Activated naive CD8-positive, alpha-beta T cell treated with anti-CD3 and anti-CD28 coated beads for 36 hours (primary cell): ENCODE results near the gene ARVCF. TPM values are rescaled to one million over a fixed set of nuclear protein-coding genes. Genes with fewer than 3 reads are reported as not detected.
A peak's percentile ranks its signal among the peaks of the same experiment; 100 is the strongest.

Experiments
- DNase-seq: peaks from one replicate; pipeline ENCODE4 v3.0.0; 2021
- H3K27ac Mint-ChIP-seq: one replicate; pipeline ENCODE4 v1.8.0; 2022; ENCODE audit warnings: mild to moderate bottlenecking, moderate library complexity, mixed read lengths
- H3K27me3 Mint-ChIP-seq: one replicate; pipeline ENCODE4 v1.8.0; 2022; ENCODE audit warnings: mild to moderate bottlenecking, mixed read lengths
- H3K36me3 Mint-ChIP-seq: one replicate; pipeline ENCODE4 v1.8.0; 2021; ENCODE audit warnings: mild to moderate bottlenecking, mixed read lengths
- H3K4me1 Mint-ChIP-seq: one replicate; pipeline ENCODE4 v1.8.0; 2021; ENCODE audit warnings: mixed read lengths
- H3K4me3 Mint-ChIP-seq: one replicate; pipeline ENCODE4 v1.8.0; 2022; ENCODE audit warnings: mild to moderate bottlenecking, moderate library complexity, mixed read lengths
- H3K9me3 Mint-ChIP-seq: one replicate; pipeline ENCODE4 v1.8.0; 2022; ENCODE audit warnings: mixed read lengths
- total RNA-seq, 2 experiments: library from RNA; stranded (reverse); gene quantifications; one replicate each; pipeline ENCODE4 v1.2.3, GENCODE V29; 2021

The ARVCF gene
- total RNA-seq, 2 experiments from 2014 or later = 1.1 to 1.6 TPM

- Mint-ChIP-seq H3K27me3 (no peaks in the 10 kb centered on the region), H3K4me3 (no peak overlapping the region), H3K36me3 (no peaks in the 10 kb centered on the region), H3K9me3 (no peaks in the 10 kb centered on the region), H3K4me1 (no peaks in the 10 kb centered on the region), H3K27ac (no peak overlapping the region)
- DNase-seq = no peak
These were observed 51.8 kb downstream of the ARVCF start for GRCh38 chr22:19964701-19965386.

DNA sequence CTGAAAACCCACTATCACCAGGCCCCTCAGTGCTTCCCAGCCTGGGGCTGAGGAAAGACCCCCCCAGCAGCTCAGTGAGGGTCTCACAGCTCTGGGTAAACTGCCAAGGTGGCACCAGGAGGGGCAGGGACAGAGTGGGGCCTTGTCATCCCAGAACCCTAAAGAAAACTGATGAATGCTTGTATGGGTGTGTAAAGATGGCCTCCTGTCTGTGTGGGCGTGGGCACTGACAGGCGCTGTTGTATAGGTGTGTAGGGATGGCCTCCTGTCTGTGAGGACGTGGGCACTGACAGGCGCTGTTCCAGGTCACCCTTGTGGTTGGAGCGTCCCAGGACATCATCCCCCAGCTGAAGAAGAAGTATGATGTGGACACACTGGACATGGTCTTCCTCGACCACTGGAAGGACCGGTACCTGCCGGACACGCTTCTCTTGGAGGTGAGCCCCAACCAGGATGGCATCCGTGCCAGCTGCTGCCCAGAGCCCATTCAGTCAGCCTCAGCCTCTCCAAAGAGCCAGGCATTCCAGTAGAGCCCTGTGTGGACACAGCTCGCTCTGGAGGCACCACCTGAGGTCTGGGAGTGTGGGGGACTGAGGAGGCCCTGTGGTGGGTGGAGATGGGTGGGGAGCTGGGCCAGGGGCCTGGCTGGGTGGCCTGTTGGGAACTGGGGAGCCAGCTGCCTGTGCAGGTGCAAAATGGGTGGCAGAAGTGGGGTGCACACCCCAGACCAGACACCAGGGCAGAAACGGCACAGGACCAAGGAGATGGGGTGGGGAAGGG lies 52.6 kb downstream of the ARVCF start:
- no peak overlapping the region for H3K4me3 Mint-ChIP-seq
- no peak for DNase-seq
- H3K27ac Mint-ChIP-seq = no peak overlapping the region
- H3K36me3 Mint-ChIP-seq = no peaks in the 10 kb centered on the region
- no peaks in the 10 kb centered on the region for H3K9me3 Mint-ChIP-seq
- no peaks in the 10 kb centered on the region for H3K4me1 Mint-ChIP-seq
- H3K27me3 Mint-ChIP-seq = no peaks in the 10 kb centered on the region

GRCh38 chr22:19962909-19963806 lies 53.5 kb downstream of the ARVCF start:
- no peaks in the 10 kb centered on the region for H3K9me3 Mint-ChIP-seq
- DNase-seq = no peak
- no peaks in the 10 kb centered on the region for H3K4me1 Mint-ChIP-seq
- H3K27ac Mint-ChIP-seq = no peak overlapping the region
- H3K36me3 Mint-ChIP-seq = no peaks in the 10 kb centered on the region
- H3K27me3 Mint-ChIP-seq = no peaks in the 10 kb centered on the region
- no peak overlapping the region for H3K4me3 Mint-ChIP-seq

DNA sequence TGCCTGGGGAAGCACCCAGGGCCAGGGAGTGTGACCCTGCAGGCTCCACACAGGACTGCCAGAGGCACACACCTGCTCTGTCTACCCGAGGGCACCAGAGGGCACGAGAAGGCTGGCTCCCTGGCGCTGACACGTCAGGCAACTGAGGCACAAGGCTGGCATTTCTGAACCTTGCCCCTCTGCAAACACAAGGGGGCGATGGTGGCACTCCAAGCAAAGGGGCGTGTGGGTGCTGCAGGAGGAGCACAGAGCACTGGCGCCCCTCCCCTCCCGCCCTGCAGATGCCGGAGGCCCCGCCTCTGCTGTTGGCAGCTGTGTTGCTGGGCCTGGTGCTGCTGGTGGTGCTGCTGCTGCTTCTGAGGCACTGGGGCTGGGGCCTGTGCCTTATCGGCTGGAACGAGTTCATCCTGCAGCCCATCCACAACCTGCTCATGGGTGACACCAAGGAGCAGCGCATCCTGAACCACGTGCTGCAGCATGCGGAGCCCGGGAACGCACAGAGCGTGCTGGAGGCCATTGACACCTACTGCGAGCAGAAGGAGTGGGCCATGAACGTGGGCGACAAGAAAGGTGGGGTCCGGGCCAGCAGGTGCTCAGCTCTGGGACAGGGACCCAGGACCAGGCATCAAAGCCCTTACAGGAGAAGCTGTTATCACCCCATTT lies 54.2 kb downstream of the ARVCF start:
- DNase-seq = peak; percentile 72
- Mint-ChIP-seq H3K27me3 (no peaks in the 10 kb centered on the region), H3K9me3 (no peaks in the 10 kb centered on the region), H3K4me3 (no peak overlapping the region), H3K27ac (no peak overlapping the region), H3K4me1 (no peaks in the 10 kb centered on the region), H3K36me3 (no peaks in the 10 kb centered on the region)

DNA sequence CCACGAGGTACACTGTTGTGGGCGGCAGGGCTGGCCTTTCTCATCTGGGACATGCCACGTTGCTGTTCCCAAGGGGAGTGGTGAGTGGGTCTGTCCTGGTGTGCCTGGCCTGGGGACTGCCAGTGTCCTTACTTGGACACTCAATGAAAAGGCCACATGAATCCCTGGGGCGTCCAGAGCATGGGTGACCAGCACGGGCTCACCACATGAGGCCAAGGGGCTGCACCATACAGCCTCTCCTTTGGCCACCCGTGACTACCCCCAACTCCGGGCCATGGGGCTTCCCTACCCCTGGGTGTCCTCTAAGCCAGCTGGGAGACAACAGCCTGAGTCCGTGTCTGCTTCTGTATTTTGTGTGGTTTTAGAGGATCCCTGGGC lies 54.8 kb downstream of the ARVCF start:
- no peak for DNase-seq
- no peaks in the 10 kb centered on the region for H3K27me3 Mint-ChIP-seq

GRCh38 chr22:19961201-19961580 lies 55.4 kb downstream of the ARVCF start:
- Mint-ChIP-seq H3K4me3 (no peak overlapping the region), H3K27me3 (no peaks in the 10 kb centered on the region)

More for the DNA sequence above, 54.8 kb downstream of the ARVCF start:
- Mint-ChIP-seq H3K36me3 (no peaks in the 10 kb centered on the region), H3K4me1 (no peaks in the 10 kb centered on the region), H3K4me3 (no peak overlapping the region), H3K9me3 (no peaks in the 10 kb centered on the region), H3K27ac (no peak overlapping the region)

DNA sequence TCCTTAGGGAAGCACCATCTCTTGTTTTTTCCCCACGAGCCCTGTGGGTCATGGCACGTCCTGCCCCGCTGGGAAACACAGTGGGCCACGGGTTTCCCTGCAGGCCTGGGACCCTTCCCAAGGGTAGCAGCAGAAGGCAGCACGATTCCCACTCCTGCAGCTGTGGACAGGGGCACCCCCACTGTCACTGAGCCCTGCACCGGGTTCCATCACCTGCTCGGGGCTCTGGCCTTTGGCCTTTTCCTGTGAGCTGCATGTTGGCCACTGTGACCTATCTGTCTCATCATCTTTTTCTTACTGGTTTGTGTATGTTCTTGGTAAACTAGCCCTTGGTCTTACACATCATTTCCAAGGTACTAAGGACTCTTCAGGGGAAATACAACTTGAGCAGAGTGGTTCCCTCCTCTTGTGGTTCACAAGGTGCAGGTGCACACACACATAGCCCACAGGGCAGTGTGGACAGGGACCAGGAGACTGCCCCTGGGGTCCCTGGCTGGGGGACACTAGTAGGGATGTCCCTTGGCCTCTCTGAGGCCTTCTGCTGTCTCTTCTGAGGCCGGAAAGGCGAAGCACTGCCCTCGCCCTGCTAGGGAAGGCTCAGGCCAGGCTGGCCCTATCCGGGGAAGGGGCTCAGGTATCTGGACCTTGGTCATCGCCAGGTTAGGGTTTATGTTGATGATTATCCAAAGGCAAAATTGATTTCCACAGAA lies 56.0 kb downstream of the ARVCF start:
- H3K27ac Mint-ChIP-seq = no peak overlapping the region
- H3K9me3 Mint-ChIP-seq = no peaks in the 10 kb centered on the region
- no peak overlapping the region for H3K4me3 Mint-ChIP-seq
- H3K4me1 Mint-ChIP-seq = peaks cover 2% of the 10 kb centered on the region
- no peaks in the 10 kb centered on the region for H3K36me3 Mint-ChIP-seq
- DNase-seq = peak; percentile 0
- no peaks in the 10 kb centered on the region for H3K27me3 Mint-ChIP-seq

More at GRCh38 chr22:19961201-19961580, 55.4 kb downstream of the ARVCF start:
- no peak overlapping the region for H3K27ac Mint-ChIP-seq
- no peaks in the 10 kb centered on the region for H3K9me3 Mint-ChIP-seq
- DNase-seq = peak; percentile 0
- H3K36me3 Mint-ChIP-seq = no peaks in the 10 kb centered on the region
- H3K4me1 Mint-ChIP-seq = no peaks in the 10 kb centered on the region

DNA sequence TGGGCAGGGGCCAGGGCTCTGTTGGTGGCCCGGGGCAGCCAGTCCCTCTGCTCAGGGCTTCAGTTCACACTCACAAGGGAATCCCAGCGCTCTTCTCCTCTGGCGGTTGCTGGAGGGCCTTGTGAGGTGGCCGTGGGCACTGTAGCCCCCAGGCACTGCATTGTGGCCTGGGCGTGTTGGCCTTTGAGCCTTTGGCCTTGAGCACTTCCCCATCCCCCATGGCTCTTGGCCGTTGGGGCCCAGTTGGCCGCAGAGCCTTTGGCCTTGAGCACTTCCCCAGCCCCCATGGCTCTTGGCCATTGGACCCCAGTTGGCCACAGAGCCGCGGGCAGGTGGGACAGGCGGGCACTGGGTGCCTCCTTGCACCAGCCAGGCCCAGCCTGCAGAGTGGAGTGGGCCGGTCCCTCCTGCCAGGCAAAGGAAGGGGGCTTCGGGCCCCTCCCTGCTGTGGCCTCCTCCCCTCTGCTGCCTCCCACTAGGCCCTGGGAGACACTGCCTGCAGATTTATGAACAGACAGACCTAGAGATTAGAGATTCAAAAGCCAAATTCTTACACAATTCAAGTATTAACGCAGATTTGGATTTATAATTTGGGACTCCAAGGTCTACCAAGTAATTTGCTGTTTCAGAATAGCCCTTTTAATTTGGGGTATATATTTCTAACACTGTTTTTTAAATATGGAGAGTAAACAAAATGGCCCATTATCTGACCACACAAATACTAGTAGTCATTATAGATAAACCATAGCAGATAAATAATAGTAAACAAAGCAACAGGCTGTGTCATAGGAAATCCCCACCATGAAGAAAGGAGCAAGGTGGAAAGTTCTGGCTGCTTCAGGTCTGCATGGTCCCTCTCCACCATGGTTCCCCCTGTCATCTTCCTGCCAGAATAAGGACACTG lies 56.8 kb downstream of the ARVCF start:
- Mint-ChIP-seq H3K4me3 (no peak overlapping the region), H3K36me3 (no peaks in the 10 kb centered on the region), H3K27me3 (no peaks in the 10 kb centered on the region), H3K27ac (no peak overlapping the region), H3K4me1 (peaks cover 5% of the 10 kb centered on the region), H3K9me3 (no peaks in the 10 kb centered on the region)
- DNase-seq = no peak

DNA sequence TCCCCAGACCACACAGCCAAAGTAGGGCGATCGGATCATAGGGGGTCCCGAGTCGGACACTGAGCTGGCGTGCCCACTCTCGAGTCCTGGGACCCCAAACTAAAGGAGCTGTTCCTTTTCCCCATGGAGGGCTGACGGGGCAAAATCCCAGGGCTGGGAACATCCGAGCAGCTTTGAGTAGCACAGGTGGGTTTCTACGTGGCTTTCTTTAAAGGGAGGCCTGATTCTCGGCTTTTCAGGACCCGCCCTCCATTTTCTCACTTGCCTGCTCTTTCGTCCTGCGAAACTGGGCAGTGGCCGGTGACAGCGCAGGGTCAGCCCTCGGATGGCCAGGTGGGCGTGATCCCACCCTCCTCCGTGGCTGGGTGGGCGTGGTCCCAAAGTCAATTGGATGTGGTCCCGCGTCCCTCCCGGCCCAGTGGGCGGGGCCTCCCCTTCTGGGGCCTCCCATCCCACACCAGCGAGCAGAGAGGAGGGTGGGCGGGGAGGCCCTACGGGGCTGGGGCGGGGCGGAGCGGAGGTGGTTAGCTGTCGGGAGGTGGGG lies 57.5 kb downstream of the ARVCF start:
- Mint-ChIP-seq H3K4me3 (no peak overlapping the region), H3K4me1 (peaks cover 5% of the 10 kb centered on the region), H3K9me3 (no peaks in the 10 kb centered on the region), H3K27ac (no peak overlapping the region), H3K27me3 (no peaks in the 10 kb centered on the region), H3K36me3 (no peaks in the 10 kb centered on the region)
- DNase-seq = no peak

GRCh38 chr22:19958083-19959042 lies 58.3 kb downstream of the ARVCF start:
- H3K27ac Mint-ChIP-seq = no peak overlapping the region
- H3K27me3 Mint-ChIP-seq = no peaks in the 10 kb centered on the region
- H3K36me3 Mint-ChIP-seq = no peaks in the 10 kb centered on the region
- no peak for DNase-seq
- no peak overlapping the region for H3K4me3 Mint-ChIP-seq
- no peaks in the 10 kb centered on the region for H3K9me3 Mint-ChIP-seq
- peaks cover 5% of the 10 kb centered on the region for H3K4me1 Mint-ChIP-seq

- no peaks in the 10 kb centered on the region for H3K9me3 Mint-ChIP-seq
- H3K4me1 Mint-ChIP-seq = peaks cover 5% of the 10 kb centered on the region
- no peaks in the 10 kb centered on the region for H3K36me3 Mint-ChIP-seq
- H3K27me3 Mint-ChIP-seq = no peaks in the 10 kb centered on the region
- H3K27ac Mint-ChIP-seq = no peak overlapping the region
- no peak overlapping the region for H3K4me3 Mint-ChIP-seq
- DNase-seq = no peak
These were observed 59.2 kb downstream of the ARVCF start for GRCh38 chr22:19957445-19957844.

- Mint-ChIP-seq H3K9me3 (no peaks in the 10 kb centered on the region), H3K4me3 (no peak overlapping the region), H3K36me3 (peaks cover 8% of the 10 kb centered on the region), H3K27ac (peak overlapping the region; percentile 51), H3K4me1 (peaks cover 5% of the 10 kb centered on the region), H3K27me3 (no peaks in the 10 kb centered on the region)
- DNase-seq = no peak
These were observed 61.1 kb downstream of the ARVCF start for GRCh38 chr22:19955241-19956128.
